ENCODE measurements around the gene TNFSF15.

The TNFSF15 gene

GRCh38 chr9:114825126-114825795, 19.4 kb upstream of the TNFSF15 start:
- TF ChIP-seq, protein P1, sequence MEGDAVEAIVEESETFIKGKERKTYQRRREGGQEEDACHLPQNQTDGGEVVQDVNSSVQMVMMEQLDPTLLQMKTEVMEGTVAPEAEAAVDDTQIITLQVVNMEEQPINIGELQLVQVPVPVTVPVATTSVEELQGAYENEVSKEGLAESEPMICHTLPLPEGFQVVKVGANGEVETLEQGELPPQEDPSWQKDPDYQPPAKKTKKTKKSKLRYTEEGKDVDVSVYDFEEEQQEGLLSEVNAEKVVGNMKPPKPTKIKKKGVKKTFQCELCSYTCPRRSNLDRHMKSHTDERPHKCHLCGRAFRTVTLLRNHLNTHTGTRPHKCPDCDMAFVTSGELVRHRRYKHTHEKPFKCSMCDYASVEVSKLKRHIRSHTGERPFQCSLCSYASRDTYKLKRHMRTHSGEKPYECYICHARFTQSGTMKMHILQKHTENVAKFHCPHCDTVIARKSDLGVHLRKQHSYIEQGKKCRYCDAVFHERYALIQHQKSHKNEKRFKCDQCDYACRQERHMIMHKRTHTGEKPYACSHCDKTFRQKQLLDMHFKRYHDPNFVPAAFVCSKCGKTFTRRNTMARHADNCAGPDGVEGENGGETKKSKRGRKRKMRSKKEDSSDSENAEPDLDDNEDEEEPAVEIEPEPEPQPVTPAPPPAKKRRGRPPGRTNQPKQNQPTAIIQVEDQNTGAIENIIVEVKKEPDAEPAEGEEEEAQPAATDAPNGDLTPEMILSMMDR (IDR thresholded peaks at IDR 0.05; ENCODE audit: borderline replicate concordance, insufficient read depth, low read depth, low read length) = no peak
- H3K4me3 ChIP-seq (ENCODE audit: low read depth, low read length) = no peak overlapping the region

GRCh38 chr9:114824110-114824509, 18.3 kb upstream of the TNFSF15 start:
- TF ChIP-seq, protein P1 (IDR thresholded peaks at IDR 0.05; ENCODE audit: borderline replicate concordance, insufficient read depth, low read depth, low read length) = no peak
- no peak overlapping the region for H3K4me3 ChIP-seq (ENCODE audit: low read depth, low read length)

GRCh38 chr9:114823441-114823840, 17.6 kb upstream of the TNFSF15 start:
- H3K4me3 ChIP-seq (ENCODE audit: low read depth, low read length) = no peak overlapping the region
- TF ChIP-seq, protein P1 (IDR thresholded peaks at IDR 0.05; ENCODE audit: borderline replicate concordance, insufficient read depth, low read depth, low read length) = no peak

- no peak overlapping the region for H3K4me3 ChIP-seq (ENCODE audit: low read depth, low read length)
- TF ChIP-seq, protein P1 (IDR thresholded peaks at IDR 0.05; ENCODE audit: borderline replicate concordance, insufficient read depth, low read depth, low read length) = no peak
Observed at GRCh38 chr9:114822708-114823107, 16.9 kb upstream of the TNFSF15 start.

DNA sequence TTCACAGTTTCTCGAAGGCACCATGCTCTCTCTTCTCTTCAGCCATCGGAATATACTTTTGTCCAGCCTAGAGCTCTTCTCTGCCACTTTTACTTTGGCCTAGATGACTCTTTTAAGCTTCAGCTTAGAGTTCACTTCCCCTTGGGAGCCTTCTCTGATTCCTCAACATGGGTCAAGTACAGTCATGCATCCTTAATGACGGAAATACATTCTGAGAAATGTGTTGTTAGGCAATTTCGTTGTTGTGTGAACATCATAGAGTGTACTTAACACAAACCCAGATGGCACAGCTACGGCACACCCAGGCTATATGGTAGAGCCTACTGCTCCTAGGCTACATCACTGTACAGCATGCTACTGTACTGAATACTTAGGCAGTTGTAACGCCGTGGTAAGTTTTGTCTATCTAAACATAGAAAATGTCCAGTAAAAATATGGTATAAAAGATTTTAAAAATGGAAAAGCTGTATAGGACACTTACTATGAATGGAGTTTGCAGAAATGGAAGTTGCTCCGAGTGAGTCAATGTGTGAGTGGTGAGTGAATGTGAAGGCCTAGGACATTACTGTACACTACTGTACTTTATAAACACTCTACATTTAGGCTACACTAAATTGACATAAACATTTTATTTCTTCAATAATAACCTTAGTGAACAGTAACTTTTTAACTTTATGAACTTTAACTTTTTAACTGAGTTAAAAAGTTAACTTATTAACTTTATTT, 15.1 kb upstream of the TNFSF15 start:
- TF ChIP-seq, protein P1 (IDR thresholded peaks at IDR 0.05; ENCODE audit: borderline replicate concordance, insufficient read depth, low read depth, low read length) = no peak
- H3K4me3 ChIP-seq (ENCODE audit: low read depth, low read length) = no peak overlapping the region

- no peak overlapping the region for H3K4me3 ChIP-seq (ENCODE audit: low read depth, low read length)
- TF ChIP-seq, protein P1 (IDR thresholded peaks at IDR 0.05; ENCODE audit: borderline replicate concordance, insufficient read depth, low read depth, low read length) = no peak
Observed at GRCh38 chr9:114818178-114818577, 12.3 kb upstream of the TNFSF15 start.

Data from GM12875 (cell line).